ENCODE data around the gene NISCH. TPM values are rescaled to one million over a fixed set of nuclear protein-coding genes. Genes with fewer than 3 reads are reported as not detected.

NISCH gene
- total RNA-seq, 1 donor from 2014 or later: 70.0 TPM

- no peak overlapping the region for H3K27ac Mint-ChIP-seq
- intact Hi-C loops (cut with micrococcal nuclease): loop anchor here (5.0 kb wide), 1 partner anchor 224 kb away; no protein-coding TSS in a partner anchor
- no peak for DNase-seq (ENCODE audit: low spot score)
- no peaks in the 10 kb centered on the region for H3K9me3 Mint-ChIP-seq
- no peaks in the 10 kb centered on the region for H3K27me3 Mint-ChIP-seq (ENCODE audit: low read depth)
- no peak overlapping the region for H3K4me3 Mint-ChIP-seq (ENCODE audit: low read depth)
- no peaks in the 10 kb centered on the region for H3K36me3 Mint-ChIP-seq (ENCODE audit: low read depth)
- peaks cover 12% of the 10 kb centered on the region for H3K4me1 Mint-ChIP-seq (ENCODE audit: low read depth)
These were observed 9.4 kb upstream of the NISCH start for GRCh38 chr3:52446042-52446441.

- DNase-seq (ENCODE audit: low spot score): peak; percentile 67
- no peaks in the 10 kb centered on the region for H3K27me3 Mint-ChIP-seq (ENCODE audit: low read depth)
- H3K27ac Mint-ChIP-seq: no peak overlapping the region
- no peak overlapping the region for H3K4me3 Mint-ChIP-seq (ENCODE audit: low read depth)
- intact Hi-C loops (cut with micrococcal nuclease): loop anchor here (1.0 to 5.0 kb wide), 2 partner anchors 35 to 225 kb away; no protein-coding TSS in a partner anchor
- no peaks in the 10 kb centered on the region for H3K9me3 Mint-ChIP-seq
- H3K36me3 Mint-ChIP-seq (ENCODE audit: low read depth): no peaks in the 10 kb centered on the region
- peaks cover 12% of the 10 kb centered on the region for H3K4me1 Mint-ChIP-seq (ENCODE audit: low read depth)
These were observed 8.5 kb upstream of the NISCH start for GRCh38 chr3:52446631-52447511.

GRCh38 chr3:52447512-52448355 lies 7.7 kb upstream of the NISCH start:
- no peak overlapping the region for H3K4me3 Mint-ChIP-seq (ENCODE audit: low read depth)
- no peaks in the 10 kb centered on the region for H3K27me3 Mint-ChIP-seq (ENCODE audit: low read depth)
- H3K36me3 Mint-ChIP-seq (ENCODE audit: low read depth): no peaks in the 10 kb centered on the region
- DNase-seq (ENCODE audit: low spot score): no peak
- peaks cover 12% of the 10 kb centered on the region for H3K4me1 Mint-ChIP-seq (ENCODE audit: low read depth)
- intact Hi-C loops (cut with micrococcal nuclease): loop anchor here (1.0 to 5.0 kb wide), 2 partner anchors 35 to 225 kb away; no protein-coding TSS in a partner anchor
- no peak overlapping the region for H3K27ac Mint-ChIP-seq
- H3K9me3 Mint-ChIP-seq: no peaks in the 10 kb centered on the region

GRCh38 chr3:52450489-52451236 lies 4.7 kb upstream of the NISCH start:
- intact Hi-C loops (cut with micrococcal nuclease): loop anchor here (10.0 kb wide), 1 partner anchor 234 kb away; the partner anchor contains the start of genes GNL3 and PBRM1
- Mint-ChIP-seq H3K27me3 (ENCODE audit: low read depth) (no peaks in the 10 kb centered on the region), H3K4me3 (ENCODE audit: low read depth) (no peak overlapping the region), H3K27ac (no peak overlapping the region), H3K4me1 (ENCODE audit: low read depth) (peaks cover 16% of the 10 kb centered on the region), H3K36me3 (ENCODE audit: low read depth) (no peaks in the 10 kb centered on the region), H3K9me3 (no peaks in the 10 kb centered on the region)
- DNase-seq (ENCODE audit: low spot score): no peak

- H3K27me3 Mint-ChIP-seq (ENCODE audit: low read depth): no peaks in the 10 kb centered on the region
- no peak overlapping the region for H3K4me3 Mint-ChIP-seq (ENCODE audit: low read depth)
- DNase-seq (ENCODE audit: low spot score): no peak
- intact Hi-C loops (cut with micrococcal nuclease): loop anchor here (10.0 kb wide), 1 partner anchor 233 kb away; the partner anchor contains the start of genes GNL3 and PBRM1
- H3K36me3 Mint-ChIP-seq (ENCODE audit: low read depth): no peaks in the 10 kb centered on the region
- H3K27ac Mint-ChIP-seq: no peak overlapping the region
- no peaks in the 10 kb centered on the region for H3K9me3 Mint-ChIP-seq
- H3K4me1 Mint-ChIP-seq (ENCODE audit: low read depth): peaks cover 22% of the 10 kb centered on the region
These were observed 3.9 kb upstream of the NISCH start for GRCh38 chr3:52451237-52452083.

- no peak for DNase-seq (ENCODE audit: low spot score)
- H3K4me3 Mint-ChIP-seq (ENCODE audit: low read depth): no peak overlapping the region
- H3K4me1 Mint-ChIP-seq (ENCODE audit: low read depth): peaks cover 25% of the 10 kb centered on the region
- H3K27me3 Mint-ChIP-seq (ENCODE audit: low read depth): no peaks in the 10 kb centered on the region
- no peak overlapping the region for H3K27ac Mint-ChIP-seq
- intact Hi-C loops (cut with micrococcal nuclease): loop anchor here (10.0 kb wide), 1 partner anchor 233 kb away; the partner anchor contains the start of genes GNL3 and PBRM1
- no peaks in the 10 kb centered on the region for H3K9me3 Mint-ChIP-seq
- peaks cover 1% of the 10 kb centered on the region for H3K36me3 Mint-ChIP-seq (ENCODE audit: low read depth)
These were observed 3.3 kb upstream of the NISCH start for GRCh38 chr3:52452126-52452525.

- DNase-seq (ENCODE audit: low spot score): no peak
- intact Hi-C loops (cut with micrococcal nuclease): loop anchor here (10.0 kb wide), 1 partner anchor 232 kb away; the partner anchor contains the start of genes GNL3 and PBRM1
- Mint-ChIP-seq H3K4me1 (ENCODE audit: low read depth) (peaks cover 28% of the 10 kb centered on the region), H3K9me3 (no peaks in the 10 kb centered on the region), H3K4me3 (ENCODE audit: low read depth) (no peak overlapping the region), H3K27ac (no peak overlapping the region), H3K36me3 (ENCODE audit: low read depth) (peaks cover 7% of the 10 kb centered on the region), H3K27me3 (ENCODE audit: low read depth) (no peaks in the 10 kb centered on the region)
These were observed 2.7 kb upstream of the NISCH start for GRCh38 chr3:52452570-52453221.

- Mint-ChIP-seq H3K27me3 (ENCODE audit: low read depth) (no peaks in the 10 kb centered on the region), H3K36me3 (ENCODE audit: low read depth) (peaks cover 15% of the 10 kb centered on the region), H3K9me3 (no peaks in the 10 kb centered on the region), H3K4me3 (ENCODE audit: low read depth) (peak within 1 kb of the TSS; percentile 94), H3K4me1 (ENCODE audit: low read depth) (peaks cover 27% of the 10 kb centered on the region), H3K27ac (peak within 1 kb of the TSS; percentile 92)
- no peak for DNase-seq (ENCODE audit: low spot score)
- intact Hi-C loops (cut with micrococcal nuclease): loop anchor here (10.0 kb wide), 1 partner anchor 231 kb away; the partner anchor contains the start of genes GNL3 and PBRM1
These were observed 1.7 kb upstream of the NISCH start, which contains the start of gene TNNC1 for GRCh38 chr3:52453496-52454249. TNNC1 (minus strand) TSS chr3:52454041; CDS start chr3:52454015, 26 bp downstream.

GRCh38 chr3:52454250-52454937 lies 1.0 kb upstream of the NISCH start:
- Mint-ChIP-seq H3K27ac (peak overlapping the region; percentile 92), H3K27me3 (ENCODE audit: low read depth) (no peaks in the 10 kb centered on the region), H3K36me3 (ENCODE audit: low read depth) (peaks cover 21% of the 10 kb centered on the region), H3K4me3 (ENCODE audit: low read depth) (peak overlapping the region; percentile 94), H3K4me1 (ENCODE audit: low read depth) (peaks cover 27% of the 10 kb centered on the region), H3K9me3 (no peaks in the 10 kb centered on the region)
- DNase-seq (ENCODE audit: low spot score): no peak
- intact Hi-C loops (cut with micrococcal nuclease): loop anchor here (10.0 kb wide), 1 partner anchor 230 kb away; the partner anchor contains the start of genes GNL3 and PBRM1

- peak overlapping the region; percentile 92 for H3K27ac Mint-ChIP-seq
- peaks cover 27% of the 10 kb centered on the region for H3K4me1 Mint-ChIP-seq (ENCODE audit: low read depth)
- H3K4me3 Mint-ChIP-seq (ENCODE audit: low read depth): peak overlapping the region; percentile 94
- H3K9me3 Mint-ChIP-seq: no peaks in the 10 kb centered on the region
- no peaks in the 10 kb centered on the region for H3K27me3 Mint-ChIP-seq (ENCODE audit: low read depth)
- DNase-seq (ENCODE audit: low spot score): no peak
- H3K36me3 Mint-ChIP-seq (ENCODE audit: low read depth): peaks cover 21% of the 10 kb centered on the region
- intact Hi-C loops (cut with micrococcal nuclease): loop anchor here (1.0 to 10.0 kb wide), 2 partner anchors 81 to 230 kb away; partner anchors contain the start of genes GNL3, PBRM1 and UQCC5
These were observed 494 bp upstream of the NISCH start for GRCh38 chr3:52454938-52455282.
